ENCODE measurements around the gene ARGLU1.
A peak's percentile ranks its signal among the peaks of the same experiment; 100 is the strongest.

The ARGLU1 gene

GRCh38 chr13:106586648-106587166 lies 18.8 kb upstream of the ARGLU1 start:
- no peak for DNase-seq

- DNase-seq, result no peak
Measured at GRCh38 chr13:106581225-106581624, 13.3 kb upstream of the ARGLU1 start.

GRCh38 chr13:106575896-106576295 lies 8.0 kb upstream of the ARGLU1 start:
- DNase-seq, result no peak

- no peak for DNase-seq
Measured at GRCh38 chr13:106573868-106574267, 5.9 kb upstream of the ARGLU1 start.

GRCh38 chr13:106573284-106573846 lies 5.4 kb upstream of the ARGLU1 start:
- DNase-seq, result peak; percentile 40

GRCh38 chr13:106570299-106570852 lies 2.4 kb upstream of the ARGLU1 start:
- DNase-seq, result peak; percentile 37

GRCh38 chr13:106569233-106570095 lies 1.5 kb upstream of the ARGLU1 start:
- DNase-seq, result no peak

GRCh38 chr13:106568299-106569003 lies 514 bp upstream of the ARGLU1 start:
- no peak for DNase-seq

- peak; percentile 49 for DNase-seq
Measured at GRCh38 chr13:106566641-106567473, 1.1 kb downstream of the ARGLU1 start.

- DNase-seq, result no peak
Measured at GRCh38 chr13:106565127-106565775, 2.7 kb downstream of the ARGLU1 start.

GRCh38 chr13:106562301-106562700 lies 5.6 kb downstream of the ARGLU1 start:
- no peak for DNase-seq

- no peak for DNase-seq
Measured at GRCh38 chr13:106561551-106562170, 6.3 kb downstream of the ARGLU1 start.

- DNase-seq, result no peak
Measured at GRCh38 chr13:106560821-106561220, 7.1 kb downstream of the ARGLU1 start.

- no peak for DNase-seq
Measured at GRCh38 chr13:106558527-106558926, 9.4 kb downstream of the ARGLU1 start.

- DNase-seq, result peak; percentile 62
Measured at GRCh38 chr13:106555631-106556328, 12.2 kb downstream of the ARGLU1 start.

GRCh38 chr13:106551751-106552150 lies 16.2 kb downstream of the ARGLU1 start:
- peak; percentile 49 for DNase-seq

- no peak for DNase-seq
Measured at GRCh38 chr13:106551350-106551749, 16.6 kb downstream of the ARGLU1 start.

- no peak for DNase-seq
Measured at GRCh38 chr13:106550570-106551135, 17.3 kb downstream of the ARGLU1 start.

- DNase-seq, result peak; percentile 31
Measured at GRCh38 chr13:106548064-106548696, 19.8 kb downstream of the ARGLU1 start.
